T-helper 9 cell (primary cell): Measurements from ENCODE around the gene ARHGEF4.
"Not testable (repeated sequence)": the region's sequence is repeated elsewhere in the genome, so short reads cannot be mapped to it uniquely, and the experiment has no call there.

Experiments
- DNase-seq: peaks from one replicate; pipeline ENCODE4 v3.0.0-alpha.2; 2020

The ARHGEF4 gene

DNA sequence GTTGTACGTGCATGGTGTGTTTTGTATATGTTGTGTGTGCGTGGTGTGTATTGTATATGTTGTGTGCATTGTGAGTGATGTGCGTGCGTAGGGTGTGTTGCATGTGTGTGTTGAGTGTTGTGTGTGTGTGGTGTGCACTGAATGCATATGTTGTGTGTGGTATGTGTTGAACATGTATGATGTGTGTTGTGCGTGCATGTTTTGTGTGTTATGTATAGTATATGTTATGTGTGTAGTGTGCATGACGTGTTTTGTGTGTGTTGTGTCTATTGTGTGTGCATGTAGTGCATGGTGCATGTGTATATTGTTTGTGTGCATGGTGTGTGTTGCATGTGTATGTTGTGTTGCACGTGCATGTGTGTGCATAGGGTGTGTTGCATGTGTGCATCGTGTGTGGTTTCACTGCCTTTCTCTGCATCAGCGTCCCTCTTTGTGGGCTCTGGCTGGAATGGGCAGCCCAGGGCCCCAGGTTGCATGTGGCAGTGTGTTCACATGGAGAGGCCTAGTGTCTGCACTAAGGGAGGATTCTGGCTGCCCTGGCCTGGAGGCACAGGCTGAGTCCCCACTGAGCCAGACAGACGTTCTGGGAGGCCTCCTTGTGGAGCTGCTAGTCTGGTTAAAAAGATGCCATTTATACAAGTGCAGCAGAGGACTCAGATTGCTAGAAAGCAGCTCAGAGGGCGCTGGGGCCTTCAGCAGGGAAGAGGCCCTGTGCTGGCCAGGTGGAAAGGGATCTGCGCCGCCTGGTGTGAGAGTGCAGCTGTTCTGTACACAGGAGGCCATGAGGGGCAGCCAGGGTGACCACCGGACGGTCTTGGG, 149.3 kb downstream of the ARHGEF4 start:
- DNase-seq, result no peak

DNA sequence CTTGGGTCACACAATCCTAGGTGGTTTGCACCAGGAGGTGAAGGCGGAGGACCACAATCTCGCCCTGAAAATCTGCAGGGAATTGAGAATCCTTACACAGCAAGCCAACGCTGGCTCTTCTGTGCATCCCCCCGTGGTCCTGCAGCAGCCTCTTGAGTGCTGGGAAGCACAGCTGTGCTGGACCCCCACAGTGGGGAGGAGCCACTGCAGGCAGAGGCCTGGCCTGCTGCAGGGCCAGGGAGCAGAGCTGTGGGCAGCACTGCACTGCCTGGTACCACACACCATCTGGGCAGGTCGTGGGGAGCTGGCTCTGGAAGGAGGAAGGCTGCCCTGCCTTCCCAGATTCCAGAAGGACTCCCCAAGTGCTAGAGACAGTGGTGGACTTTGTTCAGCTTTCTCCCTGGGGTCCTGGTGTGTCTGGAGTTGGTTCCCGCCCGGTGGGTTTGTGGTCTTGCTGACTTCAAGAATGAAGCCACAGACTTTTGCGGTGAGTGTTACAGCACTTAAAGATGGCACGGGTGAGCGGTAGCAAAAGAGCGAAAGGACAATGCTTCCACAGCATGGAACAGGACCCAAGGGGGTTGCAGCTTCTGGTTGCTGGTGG, 150.3 kb downstream of the ARHGEF4 start:
- no peak for DNase-seq

DNA sequence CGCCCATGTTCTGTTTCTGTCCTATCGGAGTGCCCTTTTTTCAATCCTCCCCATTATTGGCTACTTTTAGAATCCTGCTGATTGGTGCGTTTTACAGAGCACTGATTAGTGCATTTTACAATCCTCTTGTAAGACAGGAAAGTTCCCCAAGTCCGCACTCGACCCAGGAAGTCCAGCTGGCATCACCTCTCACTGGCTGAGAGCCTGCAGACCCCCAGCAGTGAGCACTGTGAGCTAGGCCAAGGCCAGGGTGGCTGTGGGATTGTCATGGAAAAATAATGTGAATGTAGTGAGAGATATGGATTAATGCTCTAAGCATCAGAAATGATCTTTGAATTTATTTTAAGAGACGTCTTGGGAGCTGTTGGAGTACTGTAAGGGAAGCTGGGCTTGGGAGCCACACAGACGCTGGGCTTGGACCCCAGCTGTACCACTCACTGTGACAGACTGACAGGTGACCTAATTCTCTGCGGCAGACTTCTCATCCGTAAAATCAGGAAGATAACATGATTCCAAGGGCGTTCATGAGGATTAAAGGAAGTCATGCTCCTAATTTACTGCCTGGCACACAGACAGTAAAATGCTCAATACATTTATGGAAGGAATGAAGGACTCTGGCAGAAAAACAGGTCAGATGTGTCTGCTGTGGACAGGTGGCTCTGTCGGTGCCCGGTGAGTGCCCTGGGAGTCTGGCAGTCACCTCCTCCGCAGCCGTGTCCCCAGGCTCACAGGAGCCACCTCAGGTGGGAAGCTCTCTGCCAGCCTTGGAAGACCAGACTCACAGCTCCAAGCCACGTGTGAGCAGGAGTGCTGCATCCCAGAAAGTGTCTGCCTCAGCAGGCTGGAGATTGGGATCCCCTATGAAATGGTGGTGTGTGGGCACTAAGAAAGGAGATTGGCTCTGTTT, 151.1 kb downstream of the ARHGEF4 start:
- no peak for DNase-seq

DNA sequence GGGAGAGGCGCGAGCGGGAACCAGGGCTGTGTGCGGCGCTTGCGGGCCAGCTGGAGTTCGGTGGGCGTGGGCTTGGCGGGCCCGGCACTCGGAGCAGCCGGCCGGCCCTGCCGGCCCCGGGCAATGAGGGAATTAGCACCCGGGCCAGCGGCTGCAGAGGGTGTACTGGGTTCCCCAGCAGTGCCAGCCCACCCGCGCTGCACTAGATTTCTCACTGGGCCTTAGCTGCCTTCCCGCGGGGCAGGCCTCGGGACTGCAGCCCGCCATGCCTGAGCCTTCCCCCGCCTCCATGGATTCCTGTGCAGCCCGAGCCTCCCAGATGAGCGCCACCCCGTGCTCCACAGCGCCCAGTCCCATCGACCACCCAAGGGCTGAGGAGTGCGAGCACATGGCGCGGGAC, 154.7 kb downstream of the ARHGEF4 start:
- DNase-seq, result not testable (repeated sequence)

- DNase-seq, result not testable (repeated sequence)
These were observed 155.3 kb downstream of the ARHGEF4 start for GRCh38 chr2:130992003-130992402.

GRCh38 chr2:130996691-130997090, 160.0 kb downstream of the ARHGEF4 start:
- no peak for DNase-seq

DNA sequence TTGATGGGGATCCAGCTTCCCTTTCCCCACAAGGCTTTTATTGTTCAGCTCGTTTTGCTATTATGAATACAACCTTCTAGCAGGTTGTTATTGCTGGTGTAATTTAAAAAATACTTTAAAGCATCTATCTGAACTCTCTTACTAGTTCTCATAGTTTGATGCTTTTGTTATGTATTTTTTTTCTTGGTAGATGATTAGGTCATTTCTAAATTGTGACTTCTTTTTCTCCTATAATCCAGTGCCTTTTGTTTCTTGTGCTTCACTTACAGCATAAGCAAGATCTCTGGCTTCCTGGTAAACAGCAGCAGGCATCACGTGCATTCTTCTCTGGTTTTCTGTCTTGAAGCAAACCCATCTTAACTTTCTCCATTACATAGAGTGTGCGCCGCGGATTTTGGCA, 160.5 kb downstream of the ARHGEF4 start:
- DNase-seq, result no peak

GRCh38 chr2:130998561-130998960, 161.8 kb downstream of the ARHGEF4 start:
- no peak for DNase-seq

- no peak for DNase-seq
These were observed 167.9 kb downstream of the ARHGEF4 start for GRCh38 chr2:131004446-131005209.

DNA sequence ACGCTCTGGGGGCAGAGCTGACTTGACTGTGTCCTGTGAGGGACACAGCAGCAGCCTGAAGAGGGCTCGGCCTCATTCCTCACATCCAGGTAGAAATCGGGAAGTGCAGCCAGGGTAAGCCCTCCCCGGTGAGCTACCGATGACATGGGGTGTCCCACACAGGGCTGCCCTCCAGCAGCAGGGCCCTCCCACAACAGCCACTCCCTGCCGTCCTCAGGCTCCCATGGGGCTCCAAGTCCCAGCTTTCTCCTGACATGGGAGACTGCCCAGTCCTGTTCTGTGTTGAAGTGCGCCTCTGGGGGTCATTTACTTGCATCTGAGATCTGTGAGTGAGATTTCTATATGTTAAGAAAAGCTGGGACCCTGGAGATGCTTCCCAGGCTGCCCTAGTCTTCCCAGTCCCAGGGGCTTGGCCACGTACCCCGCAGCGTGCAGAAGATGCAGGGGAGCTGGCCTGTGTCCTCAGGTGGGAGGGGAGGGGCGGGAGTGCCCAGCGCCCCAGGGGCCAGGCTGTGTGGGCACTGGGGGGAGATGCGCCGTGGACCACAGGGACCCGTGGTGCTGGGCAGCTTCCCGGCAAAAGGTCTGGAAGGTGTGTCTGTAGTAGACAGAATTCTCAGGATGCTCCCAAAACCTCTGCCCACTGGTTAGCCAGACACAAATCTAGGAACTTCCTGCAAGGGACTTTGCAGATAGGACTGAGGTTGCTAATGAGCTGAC, 168.7 kb downstream of the ARHGEF4 start:
- DNase-seq, result no peak

- no peak for DNase-seq
These were observed 169.8 kb downstream of the ARHGEF4 start for GRCh38 chr2:131006561-131006960.

DNA sequence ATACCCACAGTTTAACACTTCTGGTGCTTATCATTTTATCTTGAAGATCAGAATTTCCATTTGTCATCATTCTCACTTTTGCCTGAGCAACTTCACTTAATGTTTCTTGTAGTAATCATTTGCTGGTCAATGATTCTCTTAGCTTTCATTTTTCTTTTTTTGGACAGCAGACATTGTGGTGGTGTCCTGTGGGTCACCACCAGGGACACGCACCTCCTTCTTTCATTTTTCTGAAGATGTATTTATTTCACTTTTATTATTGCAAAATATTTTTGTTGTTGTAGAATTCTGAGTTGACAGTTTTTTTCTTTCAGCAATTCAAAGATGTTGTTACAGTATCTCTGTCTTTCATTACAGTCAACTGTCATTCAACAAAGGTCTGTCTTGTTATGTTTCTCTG, 172.3 kb downstream of the ARHGEF4 start:
- no peak for DNase-seq

- DNase-seq, result no peak
These were observed 173.2 kb downstream of the ARHGEF4 start for GRCh38 chr2:131009713-131010475.

- DNase-seq, result no peak
These were observed 173.9 kb downstream of the ARHGEF4 start for GRCh38 chr2:131010566-131010965.

GRCh38 chr2:131011486-131011885, 174.8 kb downstream of the ARHGEF4 start:
- no peak for DNase-seq

DNA sequence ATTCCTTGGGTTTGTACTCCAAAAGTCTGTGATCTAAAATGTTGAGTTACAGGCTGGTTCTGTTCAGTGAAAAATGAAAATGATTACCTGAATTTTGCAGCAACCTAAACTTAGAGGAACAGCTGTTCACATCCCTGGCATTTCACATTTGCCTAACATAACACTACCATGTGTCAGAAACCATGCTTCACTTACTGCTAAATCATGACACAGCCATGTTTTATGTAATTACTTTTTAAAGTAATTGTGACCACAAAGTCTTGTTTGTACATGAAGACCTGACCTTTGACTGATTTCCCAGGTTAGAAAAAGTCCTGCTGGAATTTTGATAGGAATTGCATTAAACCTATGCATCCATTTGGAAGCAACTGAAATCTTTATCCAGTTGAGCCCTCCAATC, 177.4 kb downstream of the ARHGEF4 start:
- no peak for DNase-seq

DNA sequence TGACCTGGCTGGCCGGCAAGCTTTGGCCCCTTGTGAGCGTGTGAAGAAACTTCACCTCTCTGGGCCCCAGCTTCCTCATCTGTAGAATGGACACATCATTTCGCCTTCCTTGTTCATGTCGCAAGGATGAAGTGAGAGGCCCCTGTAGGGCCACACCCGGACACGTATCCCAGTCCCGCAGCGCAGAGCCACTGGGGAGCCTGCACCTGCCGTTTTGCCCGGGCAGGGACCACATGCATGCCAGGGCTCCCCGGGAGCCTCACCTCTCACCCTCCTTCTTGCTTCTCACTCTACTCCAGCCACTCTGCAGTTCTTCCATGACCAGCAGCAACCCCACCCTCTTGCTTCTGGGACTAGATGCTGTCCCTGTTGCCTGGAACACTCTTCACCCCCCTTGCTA, 179.1 kb downstream of the ARHGEF4 start:
- DNase-seq, result no peak

DNA sequence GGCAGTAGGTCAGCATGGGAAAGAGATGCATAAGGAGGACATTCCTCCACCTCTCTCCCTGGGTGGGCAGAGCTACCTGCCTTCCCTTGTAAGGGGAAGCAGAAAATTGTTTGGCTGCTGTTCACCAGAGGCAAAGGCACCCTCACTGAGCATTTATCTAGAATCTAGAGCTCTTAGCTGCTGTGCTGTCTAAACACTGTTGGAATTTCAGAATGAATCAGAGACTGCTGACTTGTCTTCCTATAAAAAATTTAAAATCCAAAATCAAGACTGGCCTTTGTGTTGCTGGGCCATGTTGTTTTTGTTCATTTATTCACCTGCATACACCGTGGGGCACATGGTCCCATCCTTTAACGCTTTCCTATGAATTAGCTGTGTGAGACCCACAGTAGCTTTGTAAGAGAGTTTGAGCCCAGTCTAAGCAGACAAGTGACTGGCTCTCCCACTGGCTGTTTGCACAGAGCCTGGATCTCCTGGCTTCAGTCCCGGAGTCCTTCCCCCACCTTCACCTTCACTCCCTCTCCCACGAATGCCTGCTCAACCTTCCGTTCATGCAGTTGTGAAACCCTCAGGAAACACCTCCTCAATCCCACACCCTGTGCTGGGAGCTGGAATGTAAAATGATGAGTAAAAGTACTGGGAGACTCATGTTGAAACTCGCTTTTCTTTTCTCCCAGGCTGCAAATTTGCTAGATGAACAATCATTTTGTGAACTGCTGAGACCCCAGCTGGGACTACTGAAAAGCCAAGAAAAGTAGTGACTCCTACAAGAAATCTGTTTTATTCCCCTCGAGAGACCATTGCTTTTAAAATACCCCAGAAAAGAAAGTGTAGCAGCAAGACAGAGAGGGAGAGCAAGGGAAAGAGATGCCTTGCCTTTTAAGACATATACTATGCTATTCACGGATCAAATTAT, 180.4 kb downstream of the ARHGEF4 start:
- DNase-seq, result no peak

- no peak for DNase-seq
These were observed 186.0 kb downstream of the ARHGEF4 start for GRCh38 chr2:131022731-131023130.

- no peak for DNase-seq
These were observed 187.0 kb downstream of the ARHGEF4 start for GRCh38 chr2:131023758-131024157.
